Fibroblast of lung (primary cell): ENCODE results near the gene TMEM109. TPM values are rescaled to one million over a fixed set of nuclear protein-coding genes. Genes with fewer than 3 reads are reported as not detected.

ENCODE experiments used
- DNase-seq, 2 donors: peaks; one replicate each; pipeline versions ENCODE4 v3.0.0 to v3.0.0-alpha.2; 2010; ENCODE audit warnings: low read depth in 2 of 2
- H2AFZ ChIP-seq: 2 replicates; pipeline ENCODE4 v1.5.1; 2012; ENCODE audit warnings: low read length, control low read depth, inconsistent platforms
- H3K27ac ChIP-seq: 2 replicates; pipeline ENCODE4 v1.5.1; 2011; ENCODE audit warnings: low read length, control low read depth; ENCODE audit not compliant: insufficient read depth
- H3K27me3 ChIP-seq: 2 replicates; pipeline ENCODE4 v1.5.1; 2011; ENCODE audit warnings: mild to moderate bottlenecking, low read length; ENCODE audit not compliant: control insufficient read depth, insufficient read depth
- H3K36me3 ChIP-seq: 2 replicates; pipeline ENCODE4 v1.5.1; 2011; ENCODE audit warnings: low read length; ENCODE audit not compliant: control insufficient read depth, insufficient read depth
- H3K4me1 ChIP-seq: 2 replicates; pipeline ENCODE4 v1.5.1; 2011; ENCODE audit warnings: low read length; ENCODE audit not compliant: control insufficient read depth, insufficient read depth; ENCODE audit errors: extremely low read depth
- H3K4me2 ChIP-seq: 2 replicates; pipeline ENCODE4 v1.5.1; 2011; ENCODE audit warnings: low read length, control low read depth; ENCODE audit not compliant: insufficient read depth; ENCODE audit errors: extremely low read depth
- H3K4me3 ChIP-seq, 4 experiments: fragments of 200-600 bp in 1 of 4; sonication (generic) in 1 of 4; replicated peaks in 1 of 4; 2 replicates each; pipeline ENCODE4 v1.5.1; 2011 to 2016; ENCODE audit warnings: low read length in 4 of 4, low read depth in 3 of 4, mild to moderate bottlenecking in 3 of 4, control low read depth in 2 of 4, inconsistent platforms in 1 of 4, mixed read lengths in 1 of 4; ENCODE audit not compliant: insufficient read depth in 1 of 4; ENCODE audit errors: control extremely low read depth in 1 of 4
- H3K79me2 ChIP-seq: 2 replicates; pipeline ENCODE4 v1.5.1; 2012; ENCODE audit warnings: mild to moderate bottlenecking, low read length, inconsistent platforms; ENCODE audit not compliant: control insufficient read depth, insufficient read depth
- H3K9ac ChIP-seq: 2 replicates; pipeline ENCODE4 v1.5.1; 2011; ENCODE audit warnings: mild to moderate bottlenecking, low read length, control low read depth; ENCODE audit not compliant: insufficient read depth
- H3K9me3 ChIP-seq: 2 replicates; pipeline ENCODE4 v1.5.1; 2012; ENCODE audit warnings: low read depth, low read length; ENCODE audit not compliant: control insufficient read depth, insufficient read depth
- H4K20me1 ChIP-seq: 2 replicates; pipeline ENCODE4 v1.5.1; 2011; ENCODE audit warnings: low read length; ENCODE audit not compliant: control insufficient read depth, insufficient read depth; ENCODE audit errors: extremely low read depth
- EZH2 ChIP-seq: IDR thresholded peaks from 2 replicates; pipeline ENCODE4 v1.5.1; 2012; ENCODE audit warnings: low read length, control low read depth, mild to moderate bottlenecking; ENCODE audit errors: missing control alignments
- polyA plus RNA-seq, 2 donors: library from polyadenylated mRNA; depleted of rRNA in 1 of 2; stranded (reverse) in 1 of 2; unstranded in 1 of 2; fragments of >200 nt; gene quantifications; 2 replicates each; pipeline ENCODE4 v1.2.1, GENCODE V29; 2011 to 2012; ENCODE audit warnings: missing spikeins in 1 of 2
- total RNA-seq: library from RNA; depleted of rRNA; stranded (reverse); fragments of >200 nt; gene quantifications from 2 replicates; pipeline ENCODE4 v1.2.1, GENCODE V29; 2014
- TF ChIP-seq, protein P1 (sequence below), 2 donors: IDR thresholded peaks in 1 of 2; conservative IDR thresholded peaks in 1 of 2; 1 replicate in 1 of 2; 2 replicates in 1 of 2; pipeline ENCODE4 v1.5.1; 2011 to 2012; ENCODE audit warnings: low read length in 2 of 2, control low read depth in 1 of 2, inconsistent platforms in 1 of 2, low read depth in 1 of 2, mild to moderate bottlenecking in 1 of 2

The TMEM109 gene
- total and polyA plus RNA-seq, 2 donors (not counting 1 experiment from before 2014, with no cell fraction given) = 21.5 to 34.9 TPM

DNA sequence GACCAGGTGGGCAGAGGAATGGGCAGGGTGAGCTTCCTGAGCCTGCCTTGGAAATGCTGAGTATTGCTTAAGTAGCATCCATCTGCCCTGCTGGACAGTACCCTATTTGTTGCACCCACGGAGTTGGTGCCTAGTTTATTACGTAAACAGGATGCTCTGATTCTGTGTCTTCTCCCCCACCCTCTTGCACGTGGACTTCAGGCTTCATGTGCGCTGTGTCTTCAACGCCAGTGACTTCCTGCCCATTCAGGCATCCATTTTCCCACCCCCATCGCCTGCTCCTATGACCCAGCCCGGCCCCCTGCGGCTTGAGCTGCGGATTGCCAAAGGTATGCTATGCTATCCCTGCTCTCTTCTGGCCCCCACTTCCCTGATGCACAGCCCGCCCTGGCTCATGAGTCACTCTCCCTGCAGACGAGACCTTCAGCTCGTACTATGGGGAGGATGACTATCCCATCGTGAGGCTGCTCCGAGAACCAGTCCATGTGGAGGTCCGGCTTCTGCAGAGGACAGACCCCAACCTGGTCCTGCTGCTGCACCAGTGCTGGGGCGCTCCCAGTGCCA, 40.9 kb upstream of the TMEM109 start:
- H3K9ac ChIP-seq = no peak overlapping the region
- no peak overlapping the region for H3K4me3 ChIP-seq
- H3K27ac ChIP-seq = peak overlapping the region; percentile 63
- H4K20me1 ChIP-seq = no peaks in the 10 kb centered on the region
- no peaks in the 10 kb centered on the region for H3K36me3 ChIP-seq
- peak; percentile 79 to 86 for DNase-seq
- no peak overlapping the region for H2AFZ ChIP-seq
- H3K4me2 ChIP-seq = peak overlapping the region; percentile 10
- no peaks in the 10 kb centered on the region for H3K27me3 ChIP-seq
- H3K9me3 ChIP-seq = no peaks in the 10 kb centered on the region
- TF ChIP-seq EZH2 = no peak
- TF ChIP-seq, protein P1, sequence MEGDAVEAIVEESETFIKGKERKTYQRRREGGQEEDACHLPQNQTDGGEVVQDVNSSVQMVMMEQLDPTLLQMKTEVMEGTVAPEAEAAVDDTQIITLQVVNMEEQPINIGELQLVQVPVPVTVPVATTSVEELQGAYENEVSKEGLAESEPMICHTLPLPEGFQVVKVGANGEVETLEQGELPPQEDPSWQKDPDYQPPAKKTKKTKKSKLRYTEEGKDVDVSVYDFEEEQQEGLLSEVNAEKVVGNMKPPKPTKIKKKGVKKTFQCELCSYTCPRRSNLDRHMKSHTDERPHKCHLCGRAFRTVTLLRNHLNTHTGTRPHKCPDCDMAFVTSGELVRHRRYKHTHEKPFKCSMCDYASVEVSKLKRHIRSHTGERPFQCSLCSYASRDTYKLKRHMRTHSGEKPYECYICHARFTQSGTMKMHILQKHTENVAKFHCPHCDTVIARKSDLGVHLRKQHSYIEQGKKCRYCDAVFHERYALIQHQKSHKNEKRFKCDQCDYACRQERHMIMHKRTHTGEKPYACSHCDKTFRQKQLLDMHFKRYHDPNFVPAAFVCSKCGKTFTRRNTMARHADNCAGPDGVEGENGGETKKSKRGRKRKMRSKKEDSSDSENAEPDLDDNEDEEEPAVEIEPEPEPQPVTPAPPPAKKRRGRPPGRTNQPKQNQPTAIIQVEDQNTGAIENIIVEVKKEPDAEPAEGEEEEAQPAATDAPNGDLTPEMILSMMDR (conservative IDR thresholded peaks at IDR 0.05 in 1 of 2, IDR thresholded peaks at IDR 0.05 in 1 of 2; ENCODE audit: low read depth in 1 of 2, low read length in 2 of 2) = no peak
- no peaks in the 10 kb centered on the region for H3K79me2 ChIP-seq
- peaks cover 23% of the 10 kb centered on the region for H3K4me1 ChIP-seq

DNA sequence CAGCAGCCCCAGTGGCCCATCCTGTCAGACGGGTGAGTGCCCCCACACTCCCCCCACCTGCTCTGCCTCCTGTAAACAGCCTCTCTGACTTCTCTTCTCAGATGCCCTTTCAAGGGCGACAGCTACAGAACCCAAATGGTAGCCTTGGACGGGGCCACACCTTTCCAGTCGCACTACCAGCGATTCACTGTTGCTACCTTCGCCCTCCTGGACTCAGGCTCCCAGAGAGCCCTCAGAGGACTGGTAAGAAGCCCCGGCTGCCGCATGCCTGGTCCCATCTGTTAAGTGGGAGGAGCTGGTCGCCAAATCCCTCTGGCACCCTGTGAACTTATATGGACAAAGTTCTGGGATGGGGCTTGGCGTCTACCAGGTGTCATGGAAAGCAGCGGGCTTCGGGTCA, 40.4 kb upstream of the TMEM109 start:
- H3K4me2 ChIP-seq = peak overlapping the region; percentile 10
- H3K79me2 ChIP-seq = no peaks in the 10 kb centered on the region
- no peak for DNase-seq
- H3K9me3 ChIP-seq = no peaks in the 10 kb centered on the region
- no peaks in the 10 kb centered on the region for H3K27me3 ChIP-seq
- TF ChIP-seq, protein P1 (conservative IDR thresholded peaks at IDR 0.05 in 1 of 2, IDR thresholded peaks at IDR 0.05 in 1 of 2; ENCODE audit: low read depth in 1 of 2, low read length in 2 of 2) = no peak
- no peak for TF ChIP-seq EZH2
- peaks cover 23% of the 10 kb centered on the region for H3K4me1 ChIP-seq
- no peaks in the 10 kb centered on the region for H3K36me3 ChIP-seq
- H3K27ac ChIP-seq = peak overlapping the region; percentile 19
- no peaks in the 10 kb centered on the region for H4K20me1 ChIP-seq
- no peak overlapping the region for H2AFZ ChIP-seq
- H3K4me3 ChIP-seq = no peak overlapping the region
- no peak overlapping the region for H3K9ac ChIP-seq

DNA sequence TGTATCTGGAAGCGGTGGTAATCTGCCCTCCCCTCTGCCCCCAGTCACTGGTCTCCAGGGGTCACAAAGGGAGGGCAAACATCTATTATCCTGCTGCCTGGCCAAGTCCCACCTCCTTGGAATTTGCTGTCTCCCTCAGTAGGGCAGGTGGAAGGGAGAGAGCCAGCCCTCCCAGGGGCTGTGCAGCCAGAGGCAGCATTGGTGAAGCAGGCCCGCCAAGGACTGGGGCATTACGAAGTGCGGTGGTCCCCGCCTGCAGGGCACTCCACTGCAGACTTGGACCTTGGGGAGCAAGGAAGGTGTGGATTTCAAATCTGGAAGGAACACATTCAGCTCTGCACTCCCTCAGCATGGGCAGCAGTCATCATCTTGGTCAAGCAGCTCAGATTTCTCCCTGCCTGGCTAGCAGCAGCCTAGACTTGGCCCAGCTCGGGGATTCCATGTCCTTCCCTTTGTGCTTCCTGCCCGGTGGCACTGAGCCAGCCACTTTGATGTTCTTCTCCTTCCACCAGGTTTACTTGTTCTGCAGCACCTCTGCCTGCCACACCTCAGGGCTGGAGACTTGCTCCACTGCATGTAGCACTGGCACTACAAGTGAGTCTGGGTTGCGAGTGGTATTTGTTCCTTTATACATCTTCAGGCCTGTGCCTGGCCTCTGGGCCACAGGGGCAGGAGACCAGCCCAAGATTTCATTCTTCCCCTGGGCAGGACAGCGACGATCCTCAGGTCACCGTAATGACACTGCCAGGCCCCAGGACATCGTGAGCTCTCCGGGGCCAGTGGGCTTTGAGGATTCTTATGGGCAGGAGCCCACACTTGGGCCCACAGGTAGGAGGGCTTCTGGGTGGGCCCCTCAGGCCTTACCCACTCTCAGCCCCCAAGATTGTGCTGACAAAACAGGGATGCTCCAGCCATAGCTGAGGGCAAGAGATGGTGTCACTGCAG, 39.3 kb upstream of the TMEM109 start:
- H2AFZ ChIP-seq = no peak overlapping the region
- H3K36me3 ChIP-seq = no peaks in the 10 kb centered on the region
- TF ChIP-seq EZH2 = no peak
- H3K4me2 ChIP-seq = no peak overlapping the region
- H3K4me3 ChIP-seq = no peak overlapping the region
- H4K20me1 ChIP-seq = no peaks in the 10 kb centered on the region
- no peaks in the 10 kb centered on the region for H3K9me3 ChIP-seq
- DNase-seq = no peak
- no peaks in the 10 kb centered on the region for H3K27me3 ChIP-seq
- peaks cover 23% of the 10 kb centered on the region for H3K4me1 ChIP-seq
- H3K27ac ChIP-seq = no peak overlapping the region
- H3K79me2 ChIP-seq = no peaks in the 10 kb centered on the region
- no peak overlapping the region for H3K9ac ChIP-seq
